Transverse colon (tissue), 3 donors: ENCODE results near the gene KRTAP9-8.

Experiments used
- EP300 ChIP-seq: sonication (generic); formaldehyde crosslinking; IDR thresholded peaks from one replicate; pipeline ENCODE4 v1.6.1; 2017; ENCODE audit warnings: antibody characterized with exemption, low read depth
- POLR2AphosphoS5 ChIP-seq, 3 donors: sonication (generic); formaldehyde crosslinking; IDR thresholded peaks; one replicate each; pipeline ENCODE4 v1.6.1; 2016; ENCODE audit warnings: antibody characterized with exemption in 3 of 3

- no peak for TF ChIP-seq EP300
- no peak for TF ChIP-seq POLR2AphosphoS5 (IDR thresholded peaks at IDR 0.05)
Observed at GRCh38 chr17:41271858-41272257, 34.1 kb downstream of the KRTAP9-8 start.
